ENCODE data around the gene MXD4.

DNA sequence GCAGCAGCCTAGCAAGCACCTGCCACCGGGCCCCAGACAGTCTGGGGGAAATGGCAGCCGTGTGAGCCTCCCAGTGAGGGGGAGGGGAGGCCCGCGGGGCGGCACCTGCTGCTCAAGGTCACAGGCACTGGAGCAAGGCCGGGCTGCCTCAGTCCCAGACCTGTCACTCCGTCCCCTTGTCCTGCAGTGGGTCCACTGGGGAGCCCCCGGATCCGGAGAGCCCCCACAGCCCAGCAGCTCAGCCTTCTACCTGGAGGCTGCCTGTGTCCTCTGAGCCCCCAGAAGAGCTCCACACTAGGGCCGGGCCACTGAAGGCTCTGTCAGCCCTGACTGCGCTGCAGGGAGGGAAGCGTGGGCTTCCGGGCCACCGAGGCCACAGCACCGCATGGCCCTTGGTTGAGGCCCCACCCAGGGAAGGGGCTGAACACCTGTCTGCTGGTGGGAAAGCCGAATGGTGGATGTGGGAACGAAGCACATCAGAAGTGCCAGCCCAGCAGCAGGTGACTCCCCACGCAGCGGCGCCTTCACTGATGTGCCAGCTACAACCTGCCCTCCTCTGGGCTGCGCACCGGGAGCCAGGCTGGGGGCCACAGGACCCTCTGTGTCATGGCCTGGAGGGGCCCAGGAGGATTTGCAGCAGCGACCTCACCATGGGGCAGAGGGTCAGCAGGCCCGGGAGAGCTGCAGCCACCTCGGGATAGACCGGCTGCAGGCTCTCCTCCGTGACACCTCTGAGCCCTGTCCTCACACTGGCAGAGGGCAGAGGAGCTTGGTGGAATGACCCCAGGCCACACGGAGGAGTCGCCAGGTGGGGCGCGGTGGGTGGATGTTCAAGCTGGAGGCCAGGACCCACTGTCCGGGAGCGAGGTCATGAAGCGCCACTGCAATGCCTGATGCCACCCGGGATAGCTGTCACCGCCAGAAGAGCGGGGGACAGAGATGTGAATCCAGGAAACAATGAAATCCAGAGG is 35.0 kb upstream of the MXD4 start:
- TF ChIP-seq EP300 (IDR thresholded peaks at IDR 0.05; ENCODE audit: low read depth in 2 of 2, low read length in 2 of 2) (no peak), EP300 (CRISPR knock-in tag; IDR thresholded peaks at IDR 0.05; ENCODE audit: borderline replicate concordance) (no peak), CTCF (CRISPR knock-in tag; IDR thresholded peaks at IDR 0.05) (no peak), MIER2 (CRISPR knock-in tag; IDR thresholded peaks at IDR 0.05) (no peak), ADNP (CRISPR knock-in tag; IDR thresholded peaks at IDR 0.05) (no peak), HDAC6 (IDR thresholded peaks at IDR 0.05; ENCODE audit: low read depth, low read length) (no peak), ZNF367 (CRISPR knock-in tag; IDR thresholded peaks at IDR 0.05; ENCODE audit: borderline replicate concordance) (no peak), MXI1 (IDR thresholded peaks at IDR 0.05; ENCODE audit: borderline replicate concordance, low read depth, low read length) (no peak), SRSF1 (optimal IDR thresholded peaks at IDR 0.05; ENCODE audit: low read depth, low read length) (no peak), GATA4 (IDR thresholded peaks at IDR 0.05; ENCODE audit: borderline replicate concordance, low read depth) (no peak)
- TF ChIP-seq, protein P1, sequence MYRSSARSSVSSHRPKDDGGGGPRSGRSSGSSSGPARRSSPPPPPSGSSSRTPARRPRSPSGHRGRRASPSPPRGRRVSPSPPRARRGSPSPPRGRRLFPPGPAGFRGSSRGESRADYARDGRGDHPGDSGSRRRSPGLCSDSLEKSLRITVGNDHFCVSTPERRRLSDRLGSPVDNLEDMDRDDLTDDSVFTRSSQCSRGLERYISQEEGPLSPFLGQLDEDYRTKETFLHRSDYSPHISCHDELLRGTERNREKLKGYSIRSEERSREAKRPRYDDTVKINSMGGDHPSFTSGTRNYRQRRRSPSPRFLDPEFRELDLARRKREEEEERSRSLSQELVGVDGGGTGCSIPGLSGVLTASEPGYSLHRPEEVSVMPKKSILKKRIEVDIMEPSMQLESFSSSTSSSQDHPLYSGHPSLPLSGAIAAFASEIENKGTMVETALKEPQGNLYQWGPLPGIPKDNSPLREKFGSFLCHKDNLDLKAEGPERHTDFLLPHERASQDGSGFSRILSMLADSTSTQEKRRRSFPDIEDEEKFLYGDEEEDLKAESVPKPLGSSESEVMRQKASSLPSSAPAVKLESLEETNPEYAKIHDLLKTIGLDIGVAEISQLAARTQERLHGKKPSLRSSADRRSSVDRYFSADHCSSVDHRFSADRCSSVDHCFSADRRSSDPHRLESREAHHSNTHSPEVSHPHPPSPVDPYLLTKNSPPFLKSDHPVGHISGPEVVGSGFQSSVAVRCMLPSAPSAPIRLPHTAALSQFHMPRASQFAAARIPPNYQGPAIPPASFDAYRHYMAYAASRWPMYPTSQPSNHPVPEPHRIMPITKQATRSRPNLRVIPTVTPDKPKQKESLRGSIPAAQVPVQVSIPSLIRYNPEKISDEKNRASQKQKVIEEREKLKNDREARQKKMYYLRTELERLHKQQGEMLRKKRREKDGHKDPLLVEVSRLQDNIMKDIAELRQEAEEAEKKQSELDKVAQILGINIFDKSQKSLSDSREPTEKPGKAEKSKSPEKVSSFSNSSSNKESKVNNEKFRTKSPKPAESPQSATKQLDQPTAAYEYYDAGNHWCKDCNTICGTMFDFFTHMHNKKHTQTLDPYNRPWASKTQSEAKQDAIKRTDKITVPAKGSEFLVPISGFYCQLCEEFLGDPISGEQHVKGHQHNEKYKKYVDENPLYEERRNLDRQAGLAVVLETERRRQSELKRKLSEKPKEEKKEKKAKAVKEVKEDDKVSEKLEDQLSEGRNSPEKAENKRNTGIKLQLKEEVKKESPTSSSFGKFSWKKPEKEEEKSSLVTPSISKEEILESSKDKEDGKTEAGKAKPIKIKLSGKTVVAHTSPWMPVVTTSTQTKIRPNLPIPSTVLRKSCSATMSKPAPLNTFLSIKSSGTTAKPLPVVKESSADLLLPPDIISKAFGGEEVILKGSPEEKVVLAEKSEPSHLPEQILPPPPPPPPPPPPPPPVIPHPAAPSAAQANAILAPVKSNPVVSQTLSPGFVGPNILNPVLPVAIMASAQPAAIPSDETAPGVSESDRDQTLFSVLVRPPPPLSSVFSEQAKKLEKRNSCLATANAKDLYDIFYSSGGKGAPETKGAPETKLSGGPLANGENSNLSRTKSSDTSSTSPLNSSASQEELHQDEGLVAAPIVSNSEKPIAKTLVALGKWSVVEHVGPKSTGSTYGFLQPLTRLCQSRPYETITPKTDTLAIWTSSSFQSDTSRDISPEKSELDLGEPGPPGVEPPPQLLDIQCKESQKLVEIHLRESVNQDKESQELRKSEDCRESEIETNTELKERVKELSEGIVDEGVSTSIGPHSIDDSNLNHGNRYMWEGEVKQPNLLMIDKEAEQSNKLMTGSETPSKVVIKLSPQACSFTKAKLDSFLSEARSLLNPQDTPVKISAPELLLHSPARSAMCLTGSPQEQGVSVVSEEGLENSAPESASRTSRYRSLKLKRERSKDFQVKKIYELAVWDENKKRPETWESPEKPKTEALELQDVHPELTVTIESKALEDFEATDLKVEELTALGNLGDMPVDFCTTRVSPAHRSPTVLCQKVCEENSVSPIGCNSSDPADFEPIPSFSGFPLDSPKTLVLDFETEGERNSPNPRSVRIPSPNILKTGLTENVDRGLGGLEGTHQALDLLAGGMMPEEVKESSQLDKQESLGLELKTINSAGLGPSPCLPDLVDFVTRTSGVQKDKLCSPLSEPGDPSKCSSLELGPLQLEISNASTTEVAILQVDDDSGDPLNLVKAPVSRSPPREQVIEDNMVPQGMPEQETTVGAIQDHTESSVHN (CRISPR knock-in tag; IDR thresholded peaks at IDR 0.05), result no peak

All from HepG2 (cell line).